HG02678 (cell line): Measurements from ENCODE around the gene HELT.
A peak's percentile ranks its signal among the peaks of the same experiment; 100 is the strongest.
"Not testable (repeated sequence)": the region's sequence is repeated elsewhere in the genome, so short reads cannot be mapped to it uniquely, and the experiment has no call there.

ENCODE experiments used
- ATAC-seq: cut with Tn5 transposase; IDR thresholded peaks from one replicate; pipeline ENCODE4 v1.9.1; 2021; ENCODE audit warnings: mild to moderate bottlenecking, moderate library complexity; ENCODE audit not compliant: unreplicated experiment

HELT gene

GRCh38 chr4:185035284-185035683 is 17.0 kb downstream of the HELT start:
- no peak for ATAC-seq

- no peak for ATAC-seq
These were observed 17.7 kb downstream of the HELT start for GRCh38 chr4:185036019-185036418.

GRCh38 chr4:185036842-185037241 is 18.6 kb downstream of the HELT start:
- no peak for ATAC-seq

GRCh38 chr4:185039508-185040273 is 21.4 kb downstream of the HELT start:
- ATAC-seq: peak; percentile 85

GRCh38 chr4:185040523-185040922 is 22.2 kb downstream of the HELT start:
- no peak for ATAC-seq

- not testable (repeated sequence) for ATAC-seq
These were observed 32.0 kb downstream of the HELT start for GRCh38 chr4:185050286-185050685.

DNA sequence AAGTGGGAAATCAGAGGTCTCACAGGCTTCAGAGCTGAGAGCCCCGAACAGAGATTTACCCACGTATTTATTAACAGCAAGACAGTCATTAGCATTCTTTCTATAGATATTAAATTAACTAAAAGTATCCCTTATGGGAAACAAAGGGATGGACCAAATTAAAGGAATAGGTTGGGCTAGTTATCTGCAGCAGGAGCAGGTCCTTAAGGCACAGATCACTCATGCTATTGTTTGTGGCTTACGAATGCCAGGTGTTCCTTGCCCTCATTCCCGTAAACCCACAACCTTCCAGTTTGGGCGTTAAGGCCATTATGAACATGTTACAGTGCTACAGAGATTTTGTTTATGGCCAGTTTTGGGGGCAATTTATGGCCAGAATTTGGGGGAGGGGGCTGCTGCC is 33.0 kb downstream of the HELT start:
- ATAC-seq: not testable (repeated sequence)

GRCh38 chr4:185053746-185054145 is 35.5 kb downstream of the HELT start:
- ATAC-seq: no peak

- no peak for ATAC-seq
These were observed 36.0 kb downstream of the HELT start for GRCh38 chr4:185054272-185054671.

GRCh38 chr4:185054886-185055285 is 36.6 kb downstream of the HELT start:
- ATAC-seq: no peak

DNA sequence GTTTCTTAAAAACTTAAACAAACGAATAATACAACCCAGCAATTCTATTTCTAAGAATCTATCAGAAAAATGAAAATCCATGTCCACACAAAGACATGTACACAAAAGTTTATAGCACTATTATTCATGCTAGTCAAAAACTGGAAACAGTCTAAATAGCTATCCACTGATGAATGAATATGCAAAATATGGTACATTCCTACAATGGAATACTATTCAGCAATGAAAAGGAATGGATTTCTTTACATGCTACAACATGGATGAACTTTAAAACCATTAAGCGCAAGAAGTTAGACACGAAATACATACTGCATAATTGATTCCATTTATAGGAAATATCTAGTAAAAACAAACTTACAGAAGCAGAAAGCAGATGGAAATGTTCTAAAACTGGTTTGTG is 43.3 kb downstream of the HELT start:
- ATAC-seq: no peak

GRCh38 chr4:185062606-185063005 is 44.3 kb downstream of the HELT start:
- ATAC-seq: no peak

- ATAC-seq: no peak
These were observed 47.9 kb downstream of the HELT start for GRCh38 chr4:185066179-185066578.

GRCh38 chr4:185068837-185069236 is 50.5 kb downstream of the HELT start:
- ATAC-seq: no peak
